OCI-M2 (cell line): ENCODE data around the gene ERICH6.

Experiments used
- DNase-seq: peaks from one replicate; lab custom pipeline; 2025; ENCODE audit not compliant: unreplicated experiment; lab: John Stamatoyannopoulos, UW

ERICH6 gene

DNA sequence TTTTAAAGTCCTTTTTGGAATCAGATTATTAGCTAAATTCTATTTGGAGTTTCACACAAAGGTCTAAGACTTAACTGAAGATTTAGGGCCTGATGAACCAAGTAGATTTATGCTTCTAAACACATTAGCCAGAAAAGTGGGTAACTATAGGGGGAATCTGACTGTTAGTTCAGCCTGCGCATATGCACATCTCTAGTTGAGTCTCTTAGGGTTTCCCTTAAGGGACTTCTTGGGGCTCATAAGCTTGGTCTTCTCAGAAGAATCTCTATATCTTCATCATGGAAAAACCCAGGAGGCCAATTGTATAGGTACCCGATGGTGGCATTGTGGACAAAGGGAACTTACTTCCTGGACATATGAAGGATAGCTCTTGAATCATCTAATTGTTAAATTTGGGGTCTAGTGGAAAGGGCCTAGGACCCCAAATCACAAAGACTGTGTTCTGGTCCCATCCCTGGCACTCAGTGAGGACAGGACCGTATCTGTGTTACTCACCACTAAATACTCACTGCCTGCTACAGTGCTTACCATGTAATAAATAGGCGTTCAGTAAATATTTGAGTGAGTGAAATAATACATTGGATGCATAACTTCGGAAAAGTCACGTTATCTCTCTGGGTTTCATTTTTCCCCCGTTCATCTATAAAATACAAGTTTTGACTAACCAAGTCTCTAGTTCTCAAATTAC lies 83.6 kb downstream of the ERICH6 start:
- no peak for DNase-seq

DNA sequence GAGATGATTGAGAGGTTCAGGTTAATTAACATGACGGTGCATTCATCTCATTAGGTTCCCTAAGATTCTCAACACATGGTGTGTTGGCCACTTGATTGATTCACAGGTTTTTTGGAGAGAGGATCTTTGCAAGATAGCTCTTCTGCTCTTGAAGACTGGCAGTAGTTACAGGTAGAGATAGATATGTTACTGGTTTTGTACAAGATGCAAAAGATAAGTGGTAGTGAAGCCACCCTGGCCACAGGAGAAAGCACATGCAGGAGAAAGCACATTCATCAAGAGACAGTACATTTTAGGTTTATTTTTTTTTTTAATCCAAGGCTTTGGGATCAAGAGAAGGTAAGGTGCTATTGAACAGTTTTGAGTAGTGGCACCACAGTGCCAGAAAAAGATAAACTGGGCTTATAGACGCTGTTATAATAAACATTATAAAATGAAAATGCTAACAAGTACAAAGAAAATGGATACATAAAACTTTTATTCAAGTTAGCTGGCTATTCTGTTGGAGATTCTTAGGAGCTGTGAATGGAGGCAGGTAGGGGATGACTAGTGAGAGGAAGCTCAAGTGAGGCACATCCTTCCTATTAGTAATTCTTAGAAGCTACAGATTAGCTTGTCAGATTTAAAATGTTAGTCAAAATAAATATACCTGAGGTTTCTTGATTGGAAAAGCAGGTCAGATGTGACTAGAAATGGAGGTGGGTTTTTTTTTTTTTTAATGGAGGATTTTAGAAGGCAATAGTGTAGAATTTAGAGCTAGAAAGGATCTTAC lies 89.8 kb downstream of the ERICH6 start:
- DNase-seq, result no peak

DNA sequence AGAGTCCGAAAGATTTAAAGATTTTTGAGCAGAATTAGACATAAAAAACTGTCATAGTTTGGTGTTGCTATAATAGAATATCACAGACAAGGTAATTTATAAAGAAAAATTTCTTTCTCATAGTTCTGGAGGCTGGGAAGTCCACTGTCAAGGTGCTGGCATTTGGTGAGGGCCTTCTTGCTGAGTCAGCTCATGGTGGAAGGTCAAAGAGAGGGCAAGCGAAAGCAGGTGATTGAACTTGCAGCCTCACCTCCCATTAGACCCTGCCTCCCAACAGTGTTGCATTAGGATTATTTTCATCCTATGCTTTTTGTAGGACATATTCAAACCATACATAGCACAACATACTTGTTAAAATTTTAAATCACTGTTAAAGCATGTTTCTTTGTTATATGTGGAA lies 90.7 kb downstream of the ERICH6 start:
- no peak for DNase-seq

DNA sequence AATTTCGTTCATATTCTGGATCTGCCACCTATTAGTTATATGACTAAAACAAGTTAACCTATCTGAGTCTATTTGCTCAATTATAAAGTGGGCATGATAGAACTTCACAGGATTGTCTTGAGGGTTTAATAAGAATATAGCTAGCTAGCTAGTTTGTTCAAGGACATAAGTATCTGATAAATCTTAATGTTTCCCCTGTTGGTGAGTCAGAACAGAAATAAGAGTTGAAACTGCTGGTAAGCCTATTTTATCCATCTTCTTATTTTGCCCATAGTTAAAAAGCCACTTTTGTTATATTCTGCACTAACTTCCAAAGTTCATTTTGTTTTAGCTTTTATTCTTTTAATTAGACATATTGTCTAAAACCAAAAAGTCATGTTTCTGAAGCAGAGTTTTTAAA lies 91.2 kb downstream of the ERICH6 start:
- DNase-seq, result no peak

DNA sequence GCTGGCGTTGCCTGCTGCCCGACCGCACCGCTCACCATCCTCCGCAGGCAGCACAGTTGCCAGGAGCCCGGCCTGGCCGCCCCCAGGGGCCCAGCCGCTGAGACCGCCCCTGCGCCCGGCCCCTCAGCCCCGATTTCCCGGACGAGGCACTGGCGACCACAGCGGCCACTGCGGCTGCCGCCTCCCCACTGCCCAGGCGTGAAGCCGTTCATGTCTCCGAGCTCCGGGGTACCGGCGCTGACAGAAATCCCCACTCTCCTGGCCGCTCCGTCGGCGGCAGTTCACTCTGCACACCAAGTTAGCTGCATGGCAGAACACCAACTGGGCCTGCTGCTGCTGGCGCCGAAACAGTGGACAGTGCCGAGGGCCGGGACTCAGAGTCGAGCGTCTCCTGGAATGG lies 92.1 kb downstream of the ERICH6 start:
- DNase-seq, result no peak

DNA sequence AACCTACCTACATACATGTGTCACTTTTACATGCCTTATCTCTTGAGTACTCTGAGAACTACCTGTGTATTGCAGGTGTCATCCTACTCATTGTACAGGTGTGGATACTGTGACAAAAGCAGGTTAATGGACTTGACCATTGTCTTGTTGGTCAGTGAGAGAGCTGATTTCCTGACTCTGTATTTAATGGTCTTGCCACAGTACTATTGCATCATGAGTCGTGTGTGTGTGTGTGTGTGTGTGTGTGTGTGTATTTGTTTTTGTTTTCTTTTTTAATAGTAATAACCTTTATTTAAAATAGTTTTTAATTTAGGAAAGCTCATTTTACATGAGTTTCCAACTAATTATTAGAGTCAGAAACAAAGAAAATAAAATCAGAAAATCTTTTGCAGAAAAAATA lies 92.9 kb downstream of the ERICH6 start:
- no peak for DNase-seq

DNA sequence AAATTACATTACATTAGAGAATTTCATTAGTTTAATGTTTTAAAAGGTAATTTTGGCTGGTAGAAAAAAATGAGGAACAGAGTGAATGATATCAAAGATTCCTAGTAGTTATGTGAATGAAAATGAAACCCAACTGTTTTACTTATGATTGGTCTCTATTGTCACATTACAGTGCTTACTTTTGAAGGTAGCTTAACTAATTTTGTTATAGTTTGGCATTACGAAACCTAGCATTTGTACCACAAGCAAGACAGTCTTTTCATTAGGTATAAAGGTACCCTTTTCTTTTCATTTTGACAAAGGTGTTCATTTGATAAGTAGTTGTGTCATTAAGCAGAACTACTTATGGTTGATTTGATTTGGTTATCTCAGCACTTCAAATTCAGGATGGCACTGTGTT lies 93.7 kb downstream of the ERICH6 start:
- no peak for DNase-seq
